OCI-LY3 (cell line): Measurements from ENCODE around the gene MAP4.

ENCODE experiments used
- CTCF ChIP-seq: fragments of 200-600, 300-600 bp; sonication (generic); IDR thresholded peaks from 2 replicates; pipeline ENCODE4 v1.5.1; 2014; ENCODE audit warnings: antibody characterized with exemption, low read length, low read depth
- EZH2phosphoT487 ChIP-seq: fragments of 200-600 bp; shearing (Covaris generic); IDR thresholded peaks from 2 replicates; pipeline ENCODE4 v1.6.1; 2018; ENCODE audit warnings: antibody characterized with exemption, mixed run types, low read depth

GRCh38 chr3:47850564-47851410 lies 165.4 kb downstream of the MAP4 start:
- no peak for TF ChIP-seq CTCF
- no peak for TF ChIP-seq EZH2phosphoT487
